Measurements from ENCODE around the gene NR2F1. TPM values are rescaled to one million over a fixed set of nuclear protein-coding genes. Genes with fewer than 3 reads are reported as not detected.

NR2F1 gene
- total RNA-seq, 1 experiment from 2014 or later: 175 TPM

GRCh38 chr5:93616538-93617174 lies 33.6 kb downstream of the NR2F1 start:
- DNase-seq (ENCODE audit: low spot score): no peak
- in situ Hi-C loops (cut with HindIII; ENCODE audit: low sequenced_read_pairs): loop anchor here (25.0 kb wide), 1 partner anchor 271 kb away; no protein-coding TSS in a partner anchor

GRCh38 chr5:93620487-93621326 lies 37.7 kb downstream of the NR2F1 start:
- in situ Hi-C loops (cut with HindIII; ENCODE audit: low sequenced_read_pairs): loop anchor here (25.0 kb wide), 1 partner anchor 267 kb away; no protein-coding TSS in a partner anchor
- DNase-seq (ENCODE audit: low spot score): peak; percentile 89

GRCh38 chr5:93621327-93621798 lies 38.3 kb downstream of the NR2F1 start:
- in situ Hi-C loops (cut with HindIII; ENCODE audit: low sequenced_read_pairs): loop anchor here (25.0 kb wide), 1 partner anchor 266 kb away; no protein-coding TSS in a partner anchor
- DNase-seq (ENCODE audit: low spot score): peak; percentile 94

- DNase-seq (ENCODE audit: low spot score): peak; percentile 94
- in situ Hi-C loops (cut with HindIII; ENCODE audit: low sequenced_read_pairs): loop anchor here (25.0 kb wide), 1 partner anchor 265 kb away; no protein-coding TSS in a partner anchor
Measured at GRCh38 chr5:93622240-93622885, 39.3 kb downstream of the NR2F1 start.

DNA sequence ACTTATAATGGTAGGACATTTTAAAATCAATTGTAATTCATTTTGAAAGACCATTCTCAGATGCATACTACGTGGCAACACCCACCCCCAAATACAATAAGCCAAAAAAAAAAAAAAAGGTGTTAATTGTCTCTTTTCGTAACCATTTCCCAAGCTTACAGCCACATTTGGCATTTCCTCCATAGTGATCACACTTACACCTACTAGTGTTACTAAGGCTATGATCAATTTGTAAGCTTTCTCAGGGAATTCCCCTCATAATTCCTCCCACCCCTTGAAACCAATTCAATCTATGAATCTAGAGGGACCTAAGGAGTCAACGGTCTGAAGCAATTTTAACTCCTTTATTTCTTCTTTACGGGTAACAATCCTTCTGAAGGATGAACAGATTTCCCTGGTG lies 40.1 kb downstream of the NR2F1 start:
- no peak for DNase-seq (ENCODE audit: low spot score)
- in situ Hi-C loops (cut with HindIII; ENCODE audit: low sequenced_read_pairs): loop anchor here (25.0 kb wide), 1 partner anchor 264 kb away; no protein-coding TSS in a partner anchor

- in situ Hi-C loops (cut with HindIII; ENCODE audit: low sequenced_read_pairs): no loop called here
- no peak for DNase-seq (ENCODE audit: low spot score)
Measured at GRCh38 chr5:93626801-93627200, 43.8 kb downstream of the NR2F1 start.

GRCh38 chr5:93632327-93632726 lies 49.3 kb downstream of the NR2F1 start:
- no peak for DNase-seq (ENCODE audit: low spot score)
- in situ Hi-C loops (cut with HindIII; ENCODE audit: low sequenced_read_pairs): no loop called here

- in situ Hi-C loops (cut with HindIII; ENCODE audit: low sequenced_read_pairs): no loop called here
- DNase-seq (ENCODE audit: low spot score): no peak
Measured at GRCh38 chr5:93635991-93636390, 53.0 kb downstream of the NR2F1 start.

GRCh38 chr5:93636837-93637236 lies 53.8 kb downstream of the NR2F1 start:
- in situ Hi-C loops (cut with HindIII; ENCODE audit: low sequenced_read_pairs): no loop called here
- DNase-seq (ENCODE audit: low spot score): no peak

DNA sequence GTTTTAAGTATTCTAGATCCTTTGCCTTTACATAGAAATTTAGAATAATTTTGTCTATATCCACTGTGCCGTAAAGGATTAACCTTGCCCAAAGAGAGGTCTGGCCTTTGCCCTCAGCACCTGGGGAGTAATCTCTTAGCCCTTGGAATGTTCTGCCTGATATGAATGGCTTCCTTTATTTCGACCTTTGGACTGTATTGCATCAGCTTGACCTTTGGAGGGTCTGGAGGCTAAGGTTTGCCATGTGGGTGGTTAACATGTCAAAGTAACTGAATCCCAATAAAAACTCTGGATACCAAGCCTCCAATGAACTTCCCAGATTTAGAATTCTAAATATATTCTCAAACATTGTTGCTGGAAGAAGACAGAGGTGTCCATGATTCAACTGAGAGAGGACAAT lies 54.7 kb downstream of the NR2F1 start:
- in situ Hi-C loops (cut with HindIII; ENCODE audit: low sequenced_read_pairs): no loop called here
- DNase-seq (ENCODE audit: low spot score): no peak

DNA sequence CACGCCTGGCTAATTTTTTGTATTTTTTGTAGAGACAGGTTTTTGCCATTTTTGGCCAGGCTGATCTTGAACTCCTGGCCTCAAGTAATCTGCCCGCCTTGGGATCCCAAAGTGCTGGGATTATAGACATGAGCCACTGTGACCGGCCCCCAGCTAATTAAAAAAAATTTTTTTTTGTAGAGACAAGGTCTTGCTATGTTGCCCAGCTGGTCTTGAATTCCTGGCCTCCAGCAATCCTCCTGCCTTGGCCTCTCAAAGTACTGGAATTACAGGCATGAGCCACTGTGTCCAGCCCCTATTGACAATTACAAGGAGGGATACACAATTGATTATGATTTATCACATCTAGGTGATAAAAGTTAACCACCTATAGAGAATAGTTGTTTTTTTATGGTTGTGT lies 59.5 kb downstream of the NR2F1 start:
- in situ Hi-C loops (cut with HindIII; ENCODE audit: low sequenced_read_pairs): no loop called here
- no peak for DNase-seq (ENCODE audit: low spot score)

Other genes starting within 250 kb of the NR2F1 start
- 20.8 and 23.0 TPM in 2 replicates for gene NR2F1-AS1, start 2.0 kb upstream of the NR2F1 start, total RNA-seq (2014; rRNA removed; shearing (Covaris generic))
- 0.03 and 0.49 TPM in 2 replicates for gene POU5F2, start 158.4 kb downstream of the NR2F1 start, total RNA-seq (2014; rRNA removed; shearing (Covaris generic))

Measured in G401 (cell line).